ENCODE data around the gene SLC37A1.

The SLC37A1 gene

DNA sequence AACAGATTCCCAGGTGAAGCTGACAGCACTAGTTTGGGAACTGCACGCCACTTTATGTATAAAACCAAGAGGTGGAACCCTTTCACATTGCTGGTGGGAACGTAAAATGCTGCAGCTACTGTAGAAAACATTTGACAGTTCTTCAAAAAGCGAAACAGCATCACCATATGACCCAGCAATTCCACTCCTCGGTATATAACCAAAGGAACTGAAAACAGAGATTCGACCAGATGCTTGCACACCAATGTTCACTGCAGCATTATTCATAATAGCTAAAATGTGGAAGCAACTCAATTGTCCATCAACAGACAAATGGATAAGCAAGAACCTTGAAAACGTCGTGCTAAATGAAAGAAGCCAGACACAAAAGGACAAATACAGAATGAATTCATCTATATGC, 35.1 kb upstream of the SLC37A1 start:
- in situ Hi-C loops (cut with MboI; ENCODE audit: low sequenced_read_pairs) = no loop called here

DNA sequence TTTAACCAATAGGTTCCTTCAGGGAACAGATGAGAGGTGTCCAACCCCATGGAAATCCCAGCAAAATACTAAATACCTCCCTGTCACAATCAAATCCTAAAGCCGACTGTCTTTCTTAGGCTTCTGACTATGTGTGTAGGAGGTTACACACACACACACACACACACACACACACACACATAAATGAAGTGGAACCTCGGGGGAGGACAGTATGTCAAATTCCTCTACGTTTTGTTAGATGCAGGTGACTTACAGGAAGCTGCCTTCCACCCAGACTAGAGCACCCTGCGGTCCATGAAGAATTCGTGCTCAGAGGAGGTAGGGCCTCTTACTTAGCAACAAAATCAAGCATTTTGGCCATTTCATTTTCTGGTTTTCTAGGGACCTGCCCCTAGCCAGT, 34.1 kb upstream of the SLC37A1 start:
- in situ Hi-C loops (cut with MboI; ENCODE audit: low sequenced_read_pairs) = no loop called here

DNA sequence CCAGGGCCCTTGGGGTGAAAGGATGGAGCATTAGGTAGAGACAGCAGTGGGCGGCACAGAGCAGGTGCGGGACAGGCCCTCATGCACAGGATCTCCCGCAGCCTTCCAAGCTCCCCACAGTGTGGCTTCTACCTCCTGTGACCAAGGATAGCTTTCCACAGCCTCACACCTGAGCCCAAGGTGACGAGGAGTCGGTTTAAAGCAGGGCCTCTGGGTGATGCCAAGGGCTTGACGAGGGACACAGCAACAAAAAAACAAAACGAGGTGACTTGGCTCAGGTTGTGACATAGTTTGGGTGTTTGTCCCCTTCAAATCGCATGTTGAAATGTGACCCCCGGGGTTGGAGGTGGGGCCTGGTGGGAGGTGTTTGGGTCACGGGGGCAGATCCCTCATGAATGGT, 32.9 kb upstream of the SLC37A1 start:
- in situ Hi-C loops (cut with MboI; ENCODE audit: low sequenced_read_pairs) = no loop called here

DNA sequence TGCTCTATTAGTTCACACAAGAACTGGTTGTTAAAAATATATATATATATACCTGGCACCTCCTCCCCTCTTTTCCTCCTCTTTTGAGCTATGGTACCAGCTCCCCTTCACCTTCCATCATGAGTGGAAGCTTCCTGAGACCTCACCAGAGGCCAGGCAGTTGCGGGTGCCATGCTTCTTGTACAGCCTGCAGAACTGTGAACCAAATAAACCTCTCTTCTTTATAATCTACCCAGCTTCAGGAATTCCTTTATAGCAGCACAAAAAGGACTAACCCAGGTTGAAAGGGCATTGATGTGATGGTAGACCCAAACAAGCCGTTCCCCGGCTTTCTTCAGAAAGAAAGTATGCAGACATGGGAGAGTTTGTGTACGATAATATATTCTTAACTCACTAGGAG, 32.5 kb upstream of the SLC37A1 start:
- in situ Hi-C loops (cut with MboI; ENCODE audit: low sequenced_read_pairs) = no loop called here

DNA sequence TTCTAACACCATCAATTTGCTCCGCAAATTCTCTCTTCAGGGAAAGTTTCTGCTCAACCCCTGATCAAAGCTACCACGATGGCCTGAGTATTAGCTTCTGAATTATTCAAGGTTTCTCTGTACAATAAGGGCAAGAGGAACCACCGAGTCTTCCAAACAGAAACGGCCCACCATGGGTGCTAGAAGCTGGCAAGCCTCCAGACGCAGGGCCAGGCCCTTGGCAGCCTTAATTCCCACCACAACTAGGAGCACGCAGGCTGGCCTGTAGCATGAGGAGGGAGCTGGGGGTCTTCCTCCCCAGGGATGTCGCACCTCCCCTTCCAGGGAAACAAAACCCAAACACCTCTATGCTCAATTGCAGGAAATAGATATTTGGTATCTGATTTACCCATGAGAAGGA, 28.7 kb upstream of the SLC37A1 start:
- in situ Hi-C loops (cut with MboI; ENCODE audit: low sequenced_read_pairs) = no loop called here

DNA sequence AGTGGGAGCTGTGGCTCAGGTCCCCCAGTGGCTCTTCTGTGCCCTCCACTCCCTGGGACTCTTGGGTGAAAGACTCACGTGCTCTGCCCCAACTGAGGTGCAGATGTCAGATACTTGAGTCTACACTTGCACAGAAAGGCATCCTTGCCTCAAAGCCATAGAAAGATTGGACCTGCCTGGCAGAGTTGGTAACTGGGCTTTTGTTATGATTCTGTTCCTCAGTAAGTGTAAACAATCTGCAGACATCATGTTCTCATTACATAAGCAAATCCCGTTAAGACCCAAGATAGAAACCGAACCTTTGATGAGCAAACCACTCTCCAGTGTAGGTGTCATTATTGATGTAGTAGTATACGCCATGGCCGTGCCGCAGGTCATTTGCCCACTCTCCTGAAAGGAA, 27.6 kb upstream of the SLC37A1 start:
- in situ Hi-C loops (cut with MboI; ENCODE audit: low sequenced_read_pairs) = no loop called here

DNA sequence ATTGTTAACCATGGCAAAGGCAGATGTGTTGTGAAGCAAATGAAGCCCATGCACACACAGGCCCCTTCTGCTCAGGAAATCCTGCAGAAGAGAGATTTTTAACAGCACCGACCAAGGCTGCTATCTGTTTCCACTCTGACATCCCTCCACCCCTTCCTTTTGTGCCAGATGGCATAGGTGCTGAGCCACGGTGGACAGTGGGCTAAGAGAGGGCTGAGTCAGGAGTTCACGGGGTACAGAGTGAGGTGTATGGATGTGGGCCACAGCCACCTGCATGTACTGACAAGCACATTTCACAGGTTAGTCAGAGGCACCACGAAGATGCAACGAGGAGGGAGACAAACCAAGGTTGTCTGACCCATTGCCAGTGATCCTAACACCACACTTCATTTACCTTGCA, 27.1 kb upstream of the SLC37A1 start:
- in situ Hi-C loops (cut with MboI; ENCODE audit: low sequenced_read_pairs) = no loop called here

DNA sequence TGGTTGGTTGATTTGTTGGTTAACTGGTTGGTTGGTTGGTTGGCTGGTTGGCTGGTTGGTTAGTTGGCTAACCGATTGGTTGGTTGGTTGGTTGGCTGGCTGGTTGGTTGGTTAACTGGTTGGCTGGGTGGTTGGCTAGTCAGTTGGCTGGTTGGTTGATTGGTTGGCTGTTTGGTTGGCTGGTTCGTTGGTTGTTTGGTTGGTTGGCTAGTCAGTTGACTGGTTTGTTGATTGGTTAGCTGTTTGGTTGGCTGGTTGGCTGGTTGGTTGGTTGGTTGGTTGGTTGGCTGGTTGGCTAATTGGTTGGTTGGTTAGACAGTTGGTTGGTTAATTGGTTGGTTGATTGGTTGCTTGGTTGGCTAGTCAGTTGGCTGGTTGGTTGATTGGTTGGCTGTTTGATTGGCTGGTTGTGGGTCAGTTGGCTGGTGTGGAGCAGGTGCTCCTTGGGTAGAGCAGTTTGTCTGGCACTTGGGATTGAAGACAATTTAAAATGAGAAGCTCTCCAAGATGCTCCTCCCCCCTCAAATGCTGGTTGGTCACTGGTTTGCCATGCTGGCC, 24.6 kb upstream of the SLC37A1 start:
- in situ Hi-C loops (cut with MboI; ENCODE audit: low sequenced_read_pairs) = no loop called here

DNA sequence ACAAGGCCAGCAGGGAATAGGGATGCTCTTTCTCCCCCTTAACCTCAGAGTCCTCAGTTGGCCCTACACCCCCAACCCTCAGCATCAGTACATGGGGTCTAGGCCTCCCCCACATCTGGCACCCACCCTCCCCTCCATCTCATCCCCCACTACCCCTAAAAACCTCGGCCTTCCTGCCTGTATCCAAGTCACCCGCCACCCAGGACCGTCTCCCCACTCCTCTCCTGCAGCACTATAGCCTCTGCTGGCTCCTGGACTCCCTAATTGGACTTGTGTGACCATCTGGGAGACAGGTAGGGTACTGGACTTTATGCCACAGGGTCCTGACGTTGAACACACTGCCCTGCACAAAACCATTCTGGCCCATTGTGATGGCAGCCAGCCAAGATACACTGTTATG, 23.7 kb upstream of the SLC37A1 start:
- in situ Hi-C loops (cut with MboI; ENCODE audit: low sequenced_read_pairs) = no loop called here

DNA sequence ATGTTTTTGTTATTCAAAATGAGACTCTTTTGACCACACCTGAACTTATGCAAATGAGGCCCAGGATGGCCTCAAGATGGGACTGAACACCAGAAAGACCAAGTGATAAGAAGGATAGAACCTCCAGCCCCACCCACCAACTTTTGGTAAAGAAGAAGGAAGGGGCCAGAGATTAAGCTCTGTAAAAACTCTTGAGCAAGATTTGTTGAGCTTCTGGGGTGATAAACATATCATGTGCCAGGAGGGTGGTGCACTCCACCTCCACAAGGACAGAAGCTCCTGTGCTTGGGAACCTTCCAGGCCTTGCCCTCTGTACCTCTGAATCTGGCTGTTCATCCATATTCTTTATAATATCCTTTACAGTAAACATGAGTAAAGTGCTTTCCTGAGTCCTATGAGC, 22.9 kb upstream of the SLC37A1 start:
- in situ Hi-C loops (cut with MboI; ENCODE audit: low sequenced_read_pairs) = no loop called here

DNA sequence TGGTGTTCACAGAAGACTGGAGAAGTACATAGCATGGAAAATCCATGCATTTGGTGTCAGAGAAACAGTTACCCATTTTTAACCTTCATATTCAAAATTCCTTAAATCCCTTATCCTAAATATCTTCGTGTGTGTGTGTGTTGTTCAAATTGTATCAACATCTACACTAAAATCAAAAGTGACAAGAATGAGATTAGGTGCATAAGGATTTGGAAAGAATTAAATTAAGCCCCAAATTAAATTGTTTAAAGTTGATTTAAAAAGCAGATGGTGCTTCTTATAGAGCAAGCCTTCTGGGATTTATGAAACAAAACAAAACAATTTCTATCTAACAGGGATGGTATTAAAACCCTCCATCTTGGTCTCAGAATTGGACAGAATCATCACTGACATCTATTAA, 22.3 kb upstream of the SLC37A1 start:
- in situ Hi-C loops (cut with MboI; ENCODE audit: low sequenced_read_pairs) = no loop called here

DNA sequence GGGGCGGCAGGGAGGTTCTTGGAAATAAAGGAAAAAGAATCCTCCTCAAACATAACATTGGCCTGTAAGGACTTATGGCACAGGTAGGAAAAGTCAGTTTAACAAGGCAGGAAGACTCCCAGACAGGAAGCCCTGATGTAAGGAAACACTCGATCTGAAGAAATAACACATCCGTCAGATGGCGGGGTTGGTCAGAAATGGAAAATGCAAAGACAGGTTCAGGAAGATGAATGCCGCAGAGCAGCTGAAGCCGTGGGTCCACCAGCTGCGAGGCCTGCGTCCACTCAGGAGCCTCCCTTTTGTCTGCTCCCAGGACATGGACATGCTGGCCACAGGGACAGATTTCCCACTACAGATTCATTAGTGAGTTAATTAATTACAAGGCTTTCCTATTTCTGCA, 21.5 kb upstream of the SLC37A1 start:
- in situ Hi-C loops (cut with MboI; ENCODE audit: low sequenced_read_pairs) = no loop called here

DNA sequence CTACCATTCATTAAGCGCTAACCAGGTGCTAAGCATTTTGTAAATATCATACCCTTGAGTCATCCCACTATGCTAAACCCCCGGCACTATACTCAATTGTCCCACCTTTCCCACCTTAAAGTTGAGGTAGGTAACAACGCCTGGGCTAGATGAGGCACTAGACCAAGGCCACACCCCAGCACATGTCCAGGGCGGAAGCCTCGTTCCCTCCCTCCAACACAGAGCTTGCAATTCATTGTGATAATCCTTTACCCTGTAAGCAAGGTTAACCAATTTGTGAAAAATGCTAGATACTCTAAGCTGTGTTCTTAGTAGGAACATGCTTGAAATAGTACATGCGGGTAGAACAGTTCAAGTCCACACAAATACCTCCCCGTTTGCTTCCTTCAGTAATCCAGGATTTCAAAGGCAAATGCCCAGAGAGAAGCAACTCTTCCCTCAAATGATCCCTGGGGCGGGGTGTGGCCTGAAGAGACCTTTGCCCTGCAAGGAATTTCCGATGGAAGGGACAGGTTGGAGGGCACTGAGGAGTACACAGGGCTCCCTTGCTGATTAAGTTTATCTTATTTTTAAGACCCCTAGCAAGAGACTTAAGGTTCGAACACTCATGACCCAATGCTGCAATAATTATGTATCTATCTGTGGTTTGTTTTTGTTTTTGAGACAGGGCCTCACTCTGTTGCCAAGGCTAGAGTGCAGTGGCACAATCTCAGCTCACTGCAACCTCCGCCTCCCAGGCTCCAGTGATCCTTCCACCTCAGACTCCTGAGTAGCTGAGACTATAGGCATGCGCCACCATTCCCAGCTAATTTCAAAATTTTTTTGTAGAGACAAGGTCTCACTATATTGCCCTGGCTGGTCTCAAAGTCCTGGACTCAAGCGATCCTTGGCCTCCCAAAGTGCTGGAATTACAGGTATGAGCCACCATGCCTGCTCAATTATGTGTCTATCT, 20.3 kb upstream of the SLC37A1 start:
- in situ Hi-C loops (cut with MboI; ENCODE audit: low sequenced_read_pairs) = no loop called here

DNA sequence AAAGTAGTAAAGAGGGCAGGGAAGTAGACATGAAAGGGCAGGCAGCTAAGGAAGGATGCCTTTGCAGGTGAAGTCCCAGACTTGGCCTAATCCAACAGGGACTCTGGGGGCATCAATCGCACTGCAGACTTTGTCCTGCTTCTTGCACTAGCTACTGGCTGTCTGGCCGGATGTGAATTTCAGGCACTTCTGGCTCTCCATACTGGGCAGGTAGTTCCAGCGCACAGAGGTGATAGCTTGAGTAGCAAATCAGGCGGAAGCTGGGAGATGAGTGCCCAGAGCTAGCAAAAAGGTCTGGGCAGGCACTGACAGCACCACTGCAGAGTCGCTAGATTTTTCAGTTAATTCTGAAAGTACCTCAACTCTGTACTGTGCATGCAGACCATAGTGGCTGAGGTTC, 18.6 kb upstream of the SLC37A1 start:
- in situ Hi-C loops (cut with MboI; ENCODE audit: low sequenced_read_pairs) = no loop called here

DNA sequence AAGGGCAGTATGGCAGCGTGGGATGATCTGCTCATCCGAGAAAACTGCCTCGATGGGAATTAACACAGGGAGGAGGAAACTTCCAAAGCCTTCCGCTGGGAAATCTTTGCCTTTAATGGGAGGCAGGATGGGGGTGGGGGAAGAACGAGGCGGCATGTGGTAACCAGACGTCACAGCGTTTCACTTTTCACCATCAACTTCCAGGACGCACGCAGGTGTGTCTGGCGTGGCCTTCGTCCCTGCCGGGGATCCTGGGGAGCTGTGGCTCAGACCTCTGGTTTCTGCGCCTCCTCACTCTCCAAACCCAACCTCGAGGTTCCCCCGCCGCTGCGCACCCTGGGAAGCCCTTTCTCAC, 17.9 kb upstream of the SLC37A1 start:
- in situ Hi-C loops (cut with MboI; ENCODE audit: low sequenced_read_pairs) = no loop called here

DNA sequence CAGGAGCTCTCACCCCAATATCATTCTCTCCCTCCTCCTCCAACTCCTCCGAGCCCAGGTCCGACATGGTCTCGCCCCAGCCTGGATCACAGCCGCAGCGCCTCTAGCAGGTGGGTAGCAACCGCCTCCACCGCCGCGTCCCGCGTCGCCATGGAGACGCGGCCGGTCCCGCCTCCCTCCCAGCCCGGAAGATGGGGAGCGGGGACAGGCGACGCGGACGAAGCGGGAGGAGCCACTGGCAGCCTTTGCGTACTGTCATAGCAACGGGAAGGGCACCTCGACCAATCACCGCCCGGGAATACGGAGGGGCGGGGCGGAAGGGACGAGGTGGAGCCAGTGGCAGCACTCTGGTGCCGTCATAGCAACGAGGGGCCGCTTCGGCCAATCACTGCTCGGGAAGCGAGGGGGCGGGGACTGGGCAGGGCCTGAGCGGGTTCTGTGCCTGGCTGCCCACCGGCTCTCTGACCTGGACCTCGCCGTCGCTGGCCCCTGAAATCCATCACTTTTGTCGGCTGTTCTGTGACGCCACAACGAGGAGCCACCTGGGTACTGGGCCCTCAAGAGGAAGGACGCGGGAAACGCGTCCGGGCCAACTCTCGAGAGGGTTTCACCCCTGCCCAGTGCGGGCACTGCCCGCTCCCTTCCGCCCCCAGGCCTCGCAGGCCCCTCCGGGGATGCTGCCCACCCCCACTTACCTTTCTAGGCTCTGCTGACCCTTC, 17.4 kb upstream of the SLC37A1 start, which contains the start of gene RSPH1:
TSS of gene RSPH1 (minus strand) at position 105 of the 719 bp plus-strand sequence. CDS start at position 67, 38 bp downstream.
- in situ Hi-C loops (cut with MboI; ENCODE audit: low sequenced_read_pairs) = no loop called here

DNA sequence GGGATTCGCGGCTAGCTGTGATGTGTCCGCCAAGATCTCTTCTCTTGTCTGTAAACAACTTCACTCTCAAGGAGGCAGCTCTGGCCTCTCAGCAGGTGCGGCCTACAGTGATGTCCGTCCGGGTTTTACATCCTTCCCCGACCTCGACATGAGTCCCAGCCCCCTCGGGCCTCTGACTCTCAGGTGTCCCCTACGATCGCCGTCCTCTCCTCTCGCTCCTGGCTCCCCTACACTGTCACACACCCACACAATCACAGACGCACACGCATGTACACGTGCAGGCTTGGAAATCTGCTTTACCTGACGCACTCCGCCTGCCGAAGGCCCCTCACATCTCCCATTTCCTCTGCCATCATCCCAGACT, 16.8 kb upstream of the SLC37A1 start:
- in situ Hi-C loops (cut with MboI; ENCODE audit: low sequenced_read_pairs) = no loop called here

DNA sequence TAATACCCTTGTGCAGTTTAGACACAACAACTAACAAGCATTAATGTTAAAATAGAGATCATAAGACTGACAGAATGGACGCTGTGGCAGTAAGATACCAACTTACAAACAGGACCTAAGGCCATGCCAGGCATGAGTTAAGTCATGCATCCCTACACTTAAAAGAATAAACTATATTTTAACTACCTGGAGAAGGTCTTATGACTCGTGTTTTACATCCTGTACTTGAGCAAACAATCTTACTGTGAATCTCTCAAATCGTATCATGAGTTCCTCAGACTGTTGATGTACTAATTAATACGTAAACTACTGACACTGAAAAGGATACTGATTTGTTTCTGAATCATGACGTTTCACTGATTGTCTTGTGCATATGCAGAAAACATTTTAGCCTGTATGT, 15.6 kb upstream of the SLC37A1 start:
- in situ Hi-C loops (cut with MboI; ENCODE audit: low sequenced_read_pairs) = no loop called here

DNA sequence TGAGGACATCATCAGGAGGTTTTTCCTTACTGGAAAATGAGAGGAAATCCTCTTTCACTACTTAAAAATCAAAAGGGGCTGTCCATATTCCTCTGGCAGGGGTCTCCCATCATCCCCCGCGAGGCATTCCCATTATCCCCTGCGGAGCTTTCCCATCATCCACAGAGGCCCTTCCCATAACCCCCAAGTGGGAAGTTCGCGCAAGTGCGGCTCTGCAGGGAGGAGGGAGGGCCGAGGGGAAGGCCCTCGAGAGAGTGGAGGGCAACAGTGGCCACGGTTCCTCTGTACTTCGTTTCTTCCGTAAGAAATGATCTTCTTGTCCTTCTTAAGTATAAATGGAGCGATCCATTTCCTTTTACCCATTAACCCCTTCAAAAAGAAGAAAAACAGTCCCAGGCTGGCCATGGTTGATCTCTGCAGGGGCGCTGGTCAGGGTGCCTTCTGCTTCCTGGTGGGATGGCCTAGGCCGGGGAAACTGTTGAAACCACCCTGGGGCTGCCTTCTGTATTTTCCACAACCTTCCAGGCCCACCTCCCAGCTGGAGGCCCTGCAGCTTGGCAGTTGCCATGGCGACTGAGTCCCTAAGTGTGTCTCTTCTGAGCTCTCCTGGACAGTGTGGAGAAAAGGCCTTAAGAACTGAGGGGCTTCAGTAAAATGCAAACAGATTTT, 14.1 kb upstream of the SLC37A1 start:
- in situ Hi-C loops (cut with MboI; ENCODE audit: low sequenced_read_pairs) = no loop called here

DNA sequence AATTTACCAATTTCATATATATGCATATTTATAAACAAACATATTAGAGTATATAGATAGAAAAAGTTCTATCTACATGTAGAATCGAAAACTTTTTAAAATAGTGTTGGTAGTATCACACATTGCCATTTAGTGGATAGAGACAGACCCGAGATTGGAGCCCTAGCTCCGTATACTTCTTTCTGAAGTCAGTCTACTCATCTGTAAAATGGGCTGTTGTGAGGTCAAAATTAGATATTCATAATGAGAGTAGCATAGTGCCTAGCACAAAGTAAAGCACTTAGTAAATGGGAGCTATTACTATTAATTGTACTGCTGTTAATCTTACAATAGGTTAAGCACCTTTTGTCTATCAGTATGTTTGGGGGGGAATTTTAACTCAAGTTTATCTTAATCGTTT, 13.4 kb upstream of the SLC37A1 start:
- in situ Hi-C loops (cut with MboI; ENCODE audit: low sequenced_read_pairs) = no loop called here

DNA sequence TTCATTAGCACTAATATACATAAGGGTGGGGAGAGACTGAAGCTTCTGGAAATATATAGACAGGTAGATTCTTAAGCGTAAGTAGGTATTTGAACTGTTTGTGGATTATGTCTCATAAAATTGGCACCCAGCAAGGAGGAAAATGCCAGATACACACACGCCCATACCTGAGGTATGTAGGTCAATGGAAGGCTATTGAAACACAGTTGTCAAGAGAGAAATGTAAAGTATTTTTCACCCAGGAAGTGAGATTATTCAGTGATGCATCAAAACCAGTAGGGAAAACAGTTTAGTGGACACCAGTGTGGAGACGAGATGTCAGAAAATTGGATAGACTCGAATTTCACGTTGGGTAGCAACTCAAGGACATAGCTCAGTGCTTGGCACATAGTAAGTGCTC, 12.9 kb upstream of the SLC37A1 start:
- in situ Hi-C loops (cut with MboI; ENCODE audit: low sequenced_read_pairs) = no loop called here

DNA sequence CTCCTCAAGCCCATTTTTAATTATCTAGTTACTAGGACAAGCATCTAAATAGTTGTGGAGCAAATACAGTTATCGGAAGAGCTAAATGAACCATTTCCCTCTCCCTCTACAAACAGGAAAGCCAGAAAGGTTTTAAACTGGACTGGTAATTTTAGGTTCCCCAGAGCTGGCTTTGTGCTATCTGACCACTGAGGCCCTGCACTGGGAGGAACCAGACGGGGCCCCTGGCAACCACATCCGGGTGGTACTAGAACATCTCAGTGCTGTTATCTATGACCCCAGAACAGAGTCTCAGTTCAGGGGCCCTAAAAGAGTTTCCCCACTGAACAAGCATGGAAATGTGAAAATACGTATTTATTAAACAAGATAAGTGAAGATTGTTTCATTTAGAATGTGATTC, 9.9 kb upstream of the SLC37A1 start:
- in situ Hi-C loops (cut with MboI; ENCODE audit: low sequenced_read_pairs) = no loop called here
